ENCODE results near the gene ZNFX1. TPM values are rescaled to one million over a fixed set of nuclear protein-coding genes. Genes with fewer than 3 reads are reported as not detected.
"Not testable (repeated sequence)": the region's sequence is repeated elsewhere in the genome, so short reads cannot be mapped to it uniquely, and the experiment has no call there.

Gene ZNFX1
- total and polyA plus RNA-seq, 4 donors: 10.4 to 59.4 (median 35.5) TPM

DNA sequence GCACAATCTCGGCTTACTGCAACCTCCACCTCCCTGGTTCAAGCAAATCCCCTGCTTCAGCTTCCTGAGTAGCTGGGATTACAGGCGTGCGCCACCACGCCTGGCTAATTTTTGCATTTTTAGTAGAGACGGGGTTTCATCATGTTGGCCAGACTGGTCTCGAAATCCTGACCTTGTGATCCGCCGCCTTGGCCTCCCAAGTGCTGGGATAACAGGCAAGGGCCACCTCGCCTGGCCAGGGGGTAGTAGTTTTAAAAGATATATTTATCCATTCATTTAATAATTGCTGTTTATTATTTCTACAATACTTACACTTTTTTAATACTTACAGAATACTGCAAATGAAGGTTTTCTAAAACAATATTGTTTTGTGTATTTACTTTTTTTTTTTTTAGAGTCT lies 74.1 kb downstream of the ZNFX1 start:
- Histone ChIP-seq H3K27ac (ENCODE audit: low read depth in 1 of 2, low read length in 2 of 2) (no peak overlapping the region), H3K27me3 (ENCODE audit: control insufficient read depth in 1 of 2, insufficient read depth in 2 of 2, low read length in 1 of 2) (no peaks in the 10 kb centered on the region), H3K36me3 (ENCODE audit: control insufficient read depth in 1 of 2, insufficient read depth in 2 of 2, low read length in 1 of 2) (no peaks in the 10 kb centered on the region), H3K9me3 (ENCODE audit: control insufficient read depth, low read length) (no peaks in the 10 kb centered on the region), H3K4me1 (ENCODE audit: control insufficient read depth in 1 of 2, insufficient read depth in 2 of 2, low read length in 2 of 2) (no peaks in the 10 kb centered on the region), H3K4me3 (ENCODE audit: low read length in 2 of 2) (no peak overlapping the region)
- ATAC-seq (ENCODE audit: low FRiP score): no peak
- 80 to 84% methylated on average over 9 of the region's 9 CpGs for WGBS, 2 donors
- intact Hi-C loops (cut with DNase I): no loop called here
- DNase-seq: peak in 1 of 2 donors; percentile 50

DNA sequence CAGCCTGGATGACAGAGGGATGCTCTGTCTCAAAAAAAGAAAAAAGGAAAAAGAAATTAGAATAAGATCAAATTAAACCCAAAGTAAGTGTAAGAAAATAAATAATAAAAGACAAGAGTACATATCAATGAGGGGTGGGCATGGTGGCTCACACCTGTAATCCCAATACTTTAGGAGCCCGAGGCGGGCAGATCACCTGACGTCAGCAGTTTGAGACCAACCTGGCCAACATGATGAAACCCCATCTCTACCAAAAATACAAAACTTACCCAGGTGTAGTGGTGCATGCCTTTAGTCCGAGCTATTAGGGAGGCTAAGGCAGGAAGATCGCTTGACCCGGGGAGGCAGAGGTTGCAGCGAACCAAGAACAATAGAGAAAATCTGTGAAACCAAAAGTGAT lies 74.8 kb downstream of the ZNFX1 start:
- H3K9me3 ChIP-seq (ENCODE audit: control insufficient read depth, low read length): no peaks in the 10 kb centered on the region
- no peak for ATAC-seq (ENCODE audit: low FRiP score)
- no peak overlapping the region for H3K27ac ChIP-seq (ENCODE audit: low read depth in 1 of 2, low read length in 2 of 2)
- no peaks in the 10 kb centered on the region for H3K27me3 ChIP-seq (ENCODE audit: control insufficient read depth in 1 of 2, insufficient read depth in 2 of 2, low read length in 1 of 2)
- 90 to 94% methylated on average over 7 of the region's 7 CpGs for WGBS, 2 donors
- no peaks in the 10 kb centered on the region for H3K36me3 ChIP-seq (ENCODE audit: control insufficient read depth in 1 of 2, insufficient read depth in 2 of 2, low read length in 1 of 2)
- H3K4me3 ChIP-seq (ENCODE audit: low read length in 2 of 2): no peak overlapping the region
- no peaks in the 10 kb centered on the region for H3K4me1 ChIP-seq (ENCODE audit: control insufficient read depth in 1 of 2, insufficient read depth in 2 of 2, low read length in 2 of 2)
- peak in 1 of 2 donors; percentile 26 for DNase-seq
- intact Hi-C loops (cut with DNase I): no loop called here

DNA sequence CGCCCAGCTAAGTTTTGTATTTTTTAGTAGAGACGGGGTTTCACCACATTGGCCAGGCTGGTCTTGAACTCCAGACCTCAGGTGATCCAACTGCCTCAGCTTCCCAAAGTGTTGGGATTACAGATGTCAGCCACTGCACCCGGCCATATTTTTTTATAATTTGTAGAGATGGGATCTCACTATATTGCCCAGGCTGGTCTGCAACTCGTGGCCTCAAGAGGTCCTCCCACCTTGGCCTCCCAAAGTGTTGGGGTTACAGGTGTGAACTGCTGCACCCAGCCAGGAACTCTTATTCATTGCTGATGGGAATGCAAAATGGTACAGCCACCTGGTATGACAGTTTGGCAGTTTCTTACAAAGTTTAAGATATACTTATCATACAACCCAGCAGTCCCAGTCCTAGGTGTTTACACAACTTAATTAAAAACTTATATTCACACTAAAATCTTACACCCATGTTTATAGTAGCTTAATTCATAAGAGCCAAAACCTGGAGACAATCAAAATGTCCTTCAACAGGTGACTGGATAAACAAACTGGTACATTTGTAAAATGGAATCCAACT lies 78.0 kb downstream of the ZNFX1 start:
- 93 to 94% methylated on average over 4 of the region's 4 CpGs for WGBS, 2 donors
- intact Hi-C loops (cut with DNase I): no loop called here
- no peak for DNase-seq

DNA sequence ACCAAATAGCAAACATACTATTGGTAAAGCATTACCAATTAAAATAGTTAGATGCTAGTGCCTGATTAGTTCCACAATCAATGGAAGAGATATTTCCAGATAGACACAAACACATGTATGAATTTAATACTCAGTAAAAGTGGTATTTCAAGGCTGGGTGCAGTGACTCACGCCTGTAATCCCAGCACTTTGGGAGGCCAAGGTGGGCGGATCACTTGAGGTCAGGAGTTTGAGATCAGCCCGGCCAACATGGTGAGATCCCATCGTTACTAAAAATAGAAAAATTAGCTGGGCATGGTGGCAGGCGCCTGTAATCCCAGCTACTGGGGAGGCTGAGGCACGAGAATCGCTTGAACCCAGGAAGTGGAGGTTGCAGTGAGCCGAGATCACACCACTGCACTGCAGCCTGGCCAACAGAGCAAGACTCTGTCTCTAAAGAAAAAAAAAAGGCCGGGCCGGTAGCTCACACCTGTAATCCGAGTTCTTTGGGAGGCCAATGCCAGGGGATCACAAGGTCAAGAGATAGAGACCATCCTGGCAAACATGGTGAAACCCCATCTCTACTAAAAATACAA lies 84.8 kb downstream of the ZNFX1 start:
- H3K36me3 ChIP-seq (ENCODE audit: control insufficient read depth in 1 of 2, insufficient read depth in 2 of 2, low read length in 1 of 2); DNase-seq; H3K9me3 ChIP-seq (ENCODE audit: control insufficient read depth, low read length); H3K4me3 ChIP-seq (ENCODE audit: low read length in 2 of 2); ATAC-seq (ENCODE audit: low FRiP score); H3K27ac ChIP-seq (ENCODE audit: low read depth in 1 of 2, low read length in 2 of 2); H3K4me1 ChIP-seq (ENCODE audit: control insufficient read depth in 1 of 2, insufficient read depth in 2 of 2, low read length in 2 of 2); intact Hi-C loops (cut with DNase I); H3K27me3 ChIP-seq (ENCODE audit: control insufficient read depth in 1 of 2, insufficient read depth in 2 of 2, low read length in 1 of 2): not testable (repeated sequence)
- 84 to 85% methylated on average over 11 of the region's 11 CpGs for WGBS, 2 donors

More for the DNA sequence above, 78.0 kb downstream of the ZNFX1 start:
- Histone ChIP-seq H3K4me1 (ENCODE audit: control insufficient read depth in 1 of 2, insufficient read depth in 2 of 2, low read length in 2 of 2) (no peaks in the 10 kb centered on the region), H3K27me3 (ENCODE audit: control insufficient read depth in 1 of 2, insufficient read depth in 2 of 2, low read length in 1 of 2) (no peaks in the 10 kb centered on the region), H3K4me3 (ENCODE audit: low read length in 2 of 2) (no peak overlapping the region), H3K36me3 (ENCODE audit: control insufficient read depth in 1 of 2, insufficient read depth in 2 of 2, low read length in 1 of 2) (no peaks in the 10 kb centered on the region), H3K27ac (ENCODE audit: low read depth in 1 of 2, low read length in 2 of 2) (no peak overlapping the region), H3K9me3 (ENCODE audit: control insufficient read depth, low read length) (no peaks in the 10 kb centered on the region)
- no peak for ATAC-seq (ENCODE audit: low FRiP score)

Other genes starting within 250 kb of the ZNFX1 start
- gene CSE1L, start 231.7 kb downstream of the ZNFX1 start, total RNA-seq: 10 to 100 TPM; 31.0 to 34.1 TPM
- gene CSE1L, start 231.7 kb downstream of the ZNFX1 start, polyA plus RNA-seq: 10 to 100 TPM; 18.0 to 18.2 TPM
- 10 to 100 TPM; 72.5 to 81.3 TPM for gene STAU1, start 89.7 kb downstream of the ZNFX1 start, total RNA-seq
- gene STAU1, start 89.7 kb downstream of the ZNFX1 start, polyA plus RNA-seq: 10 to 100 TPM; 39.1 to 47.8 TPM
- 10 to 100 TPM; 23.3 to 26.4 TPM for gene DDX27, start 58.6 kb downstream of the ZNFX1 start, total RNA-seq
- gene DDX27, start 58.6 kb downstream of the ZNFX1 start, polyA plus RNA-seq: 10 to 100 TPM; 16.3 to 32.3 TPM
- 1 to 10 TPM in 1 of 2 donors, under 1 TPM in 1; 0.65 to 2.0 TPM for gene KCNB1, start 204.6 kb upstream of the ZNFX1 start, total RNA-seq
- gene KCNB1, start 204.6 kb upstream of the ZNFX1 start, polyA plus RNA-seq: under 1 TPM in 1 of 2 donors, not detected in 1; under 0.01 TPM

Measured in aorta (tissue), 5 donors.